K562 (cell line): ENCODE measurements around the gene TTC38. TPM values are rescaled to one million over a fixed set of nuclear protein-coding genes. Genes with fewer than 3 reads are reported as not detected.

Experiments used
- CREB1 ChIP-seq, 2 experiments: sonication (generic) in 1 of 2; formaldehyde crosslinking in 1 of 2; IDR thresholded peaks; 2 replicates each; pipeline versions ENCODE4 v1.6.1 to v1.8.0; 2012 to 2022; ENCODE audit warnings: inconsistent platforms in 1 of 2, mild to moderate bottlenecking in 1 of 2, missing genetic modification reagents in 1 of 2, moderate library complexity in 1 of 2
- MECOM ChIP-seq: fragments of 250-450 bp; sonication (Bioruptor Pico); IDR thresholded peaks from 2 replicates; pipeline ENCODE4 v1.8.0; 2022; ENCODE audit warnings: inconsistent platforms
- MEF2A ChIP-seq: IDR thresholded peaks from 2 replicates; pipeline ENCODE4 v1.6.1; 2011; ENCODE audit warnings: low read depth, mild to moderate bottlenecking, low read length, moderate library complexity; ENCODE audit not compliant: control insufficient read depth
- NFIC ChIP-seq: fragments of 450-650 bp; IDR thresholded peaks from 2 replicates; pipeline ENCODE4 v1.6.1; 2017; ENCODE audit warnings: mild to moderate bottlenecking, inconsistent platforms
- NRF1 ChIP-seq, 2 experiments: fragments of 450-650 bp; IDR thresholded peaks in 1 of 2; conservative IDR thresholded peaks in 1 of 2; 2 replicates each; pipeline ENCODE4 v1.6.1; 2014; ENCODE audit warnings: mild to moderate bottlenecking in 2 of 2
- PCBP2 ChIP-seq: fragments of 200-400 bp; formaldehyde crosslinking; IDR thresholded peaks from 2 replicates; pipeline ENCODE4 v1.6.1; 2018; ENCODE audit warnings: low read length, low read depth, mild to moderate bottlenecking, moderate library complexity; ENCODE audit not compliant: poor library complexity, severe bottlenecking
- POLR2B ChIP-seq: fragments of 450-650 bp; IDR thresholded peaks from 2 replicates; pipeline ENCODE4 v1.6.1; 2018; ENCODE audit warnings: low read depth; ENCODE audit not compliant: partially characterized antibody
- SRSF9 ChIP-seq: fragments of 200-400 bp; formaldehyde crosslinking; IDR thresholded peaks from 2 replicates; pipeline ENCODE4 v1.6.1; 2017; ENCODE audit warnings: low read depth, low read length, borderline replicate concordance
- TRIM24 ChIP-seq, 2 experiments: fragments of 450-650 bp; IDR thresholded peaks; 2 replicates each; pipeline ENCODE4 v1.6.1; 2016
- ZC3H4 ChIP-seq: sonication (generic); formaldehyde crosslinking; IDR thresholded peaks from 2 replicates; pipeline ENCODE4 v1.9.0; 2021; ENCODE audit warnings: missing genetic modification reagents, borderline replicate concordance
- ZNF766 ChIP-seq: fragments of 200-800 bp; sonication (Bioruptor generic); conservative IDR thresholded peaks from 2 replicates; pipeline ENCODE4 v1.6.1; 2016; ENCODE audit warnings: missing genetic modification characterization, missing compliant biosample characterization
- polyA plus RNA-seq, 8 experiments: library from polyadenylated mRNA; depleted of rRNA in 4 of 8; stranded (reverse) in 5 of 8; unstranded in 3 of 8; fragments of >200 nt; fragmentation: Nextera tagmentation in 2 of 8; fragmentation: Illumina TruSeq in 1 of 8; extraction: Ambion mirVana in 2 of 8; extraction: Trizol in 1 of 8; gene quantifications; 2 replicates each; pipeline versions ENCODE4 v1.2.1 to v1.2.3, GENCODE V29; 2011 to 2014; ENCODE audit warnings: inconsistent platforms in 1 of 8, missing spikeins in 1 of 8
- total RNA-seq, 7 experiments: library from RNA; depleted of rRNA in 6 of 7; stranded (reverse); fragments of >200 nt in 6 of 7; fragmentation: Illumina TruSeq in 2 of 7; extraction: Trizol in 2 of 7; gene quantifications; 2 replicates each; pipeline versions ENCODE4 v1.2.1 to v1.2.3, GENCODE V29; 2011 to 2021; ENCODE audit warnings: low replicate concordance in 1 of 7
- TF ChIP-seq, protein P1 (sequence below): IDR thresholded peaks from 2 replicates; pipeline ENCODE4 v1.6.1; 2012; ENCODE audit warnings: low read depth, low read length, improper control_type of control experiment, borderline replicate concordance
- TF ChIP-seq, protein P2 (sequence below): fragments of 250-450 bp; sonication (Bioruptor Pico); IDR thresholded peaks from 2 replicates; pipeline ENCODE4 v1.9.0; 2021; ENCODE audit warnings: mild to moderate bottlenecking, inconsistent platforms
- TF ChIP-seq, protein P3 (sequence below): fragments of 250-450 bp; sonication (Bioruptor Pico); IDR thresholded peaks from 2 replicates; pipeline ENCODE4 v1.4.0; 2020

Gene TTC38
- total and polyA plus RNA-seq, 9 of the 15 experiments (the other 6 are each of a cell fraction or from before 2014, with no cell fraction given), result 0.84 to 28.4 (median 18.1) TPM

DNA sequence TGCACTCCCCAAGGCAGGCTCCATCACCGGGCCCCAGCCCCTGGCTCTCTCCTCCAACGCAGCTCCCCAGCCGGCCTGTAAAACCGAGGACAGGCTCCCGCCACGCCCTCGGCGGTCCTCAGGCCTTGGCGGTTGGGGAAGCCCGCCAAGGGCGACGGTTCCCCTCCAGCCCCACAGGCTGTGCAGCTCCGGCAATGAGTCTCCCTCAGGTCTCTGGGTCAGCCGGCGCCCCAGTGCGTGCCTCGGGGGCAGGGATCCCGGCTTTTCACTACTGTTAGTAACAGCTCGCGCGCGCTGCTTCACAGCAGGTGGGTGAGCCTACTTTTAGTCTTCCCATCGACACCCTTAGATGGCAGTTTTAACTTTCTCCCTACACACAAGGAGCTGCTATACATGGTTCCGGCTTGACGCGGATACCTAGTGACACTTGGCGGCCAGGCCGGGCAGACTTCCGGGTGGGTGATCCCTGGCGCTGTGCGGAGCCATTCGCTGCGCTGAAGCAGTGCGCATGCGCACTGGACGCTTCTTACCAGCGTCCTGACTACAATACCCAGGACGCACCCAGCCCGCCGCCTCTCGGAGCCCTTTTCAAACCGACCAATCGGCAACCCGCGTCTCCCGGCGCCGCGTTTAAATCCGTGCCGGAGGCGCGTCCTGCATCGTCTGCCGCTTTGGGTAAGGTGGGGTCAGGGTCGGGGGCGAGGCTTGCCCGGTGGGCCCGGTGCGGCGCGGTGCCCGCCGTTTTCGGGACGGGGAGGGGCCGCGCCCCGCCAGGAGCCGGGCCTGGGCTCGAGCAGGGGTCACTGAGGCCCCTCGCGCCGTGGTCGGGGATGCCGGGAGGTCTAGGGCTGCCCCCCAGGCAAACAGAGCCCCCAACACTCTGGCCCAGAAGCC is 28.7 kb downstream of the TTC38 start, which contains the start of gene GTSE1 (continued):
- TF ChIP-seq PCBP2, result no peak
- no peak for TF ChIP-seq MECOM (CRISPR knock-in tag)
- TF ChIP-seq, protein P1, sequence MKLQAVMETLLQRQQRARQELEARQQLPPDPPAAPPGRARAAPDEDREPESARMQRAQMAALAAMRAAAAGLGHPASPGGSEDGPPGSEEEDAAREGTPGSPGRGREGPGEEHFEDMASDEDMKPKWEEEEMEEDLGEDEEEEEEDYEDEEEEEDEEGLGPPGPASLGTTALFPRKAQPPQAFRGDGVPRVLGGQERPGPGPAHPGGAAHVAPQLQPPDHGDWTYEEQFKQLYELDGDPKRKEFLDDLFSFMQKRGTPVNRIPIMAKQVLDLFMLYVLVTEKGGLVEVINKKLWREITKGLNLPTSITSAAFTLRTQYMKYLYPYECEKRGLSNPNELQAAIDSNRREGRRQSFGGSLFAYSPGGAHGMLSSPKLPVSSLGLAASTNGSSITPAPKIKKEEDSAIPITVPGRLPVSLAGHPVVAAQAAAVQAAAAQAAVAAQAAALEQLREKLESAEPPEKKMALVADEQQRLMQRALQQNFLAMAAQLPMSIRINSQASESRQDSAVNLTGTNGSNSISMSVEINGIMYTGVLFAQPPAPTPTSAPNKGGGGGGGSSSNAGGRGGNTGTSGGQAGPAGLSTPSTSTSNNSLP, result no peak
- peak; percentile 98 to 99 for TF ChIP-seq NRF1 (conservative IDR thresholded peaks at IDR 0.05 in 1 of 2, IDR thresholded peaks at IDR 0.05 in 1 of 2)
- peak; percentile 78 for TF ChIP-seq POLR2B
- TF ChIP-seq, protein P2, sequence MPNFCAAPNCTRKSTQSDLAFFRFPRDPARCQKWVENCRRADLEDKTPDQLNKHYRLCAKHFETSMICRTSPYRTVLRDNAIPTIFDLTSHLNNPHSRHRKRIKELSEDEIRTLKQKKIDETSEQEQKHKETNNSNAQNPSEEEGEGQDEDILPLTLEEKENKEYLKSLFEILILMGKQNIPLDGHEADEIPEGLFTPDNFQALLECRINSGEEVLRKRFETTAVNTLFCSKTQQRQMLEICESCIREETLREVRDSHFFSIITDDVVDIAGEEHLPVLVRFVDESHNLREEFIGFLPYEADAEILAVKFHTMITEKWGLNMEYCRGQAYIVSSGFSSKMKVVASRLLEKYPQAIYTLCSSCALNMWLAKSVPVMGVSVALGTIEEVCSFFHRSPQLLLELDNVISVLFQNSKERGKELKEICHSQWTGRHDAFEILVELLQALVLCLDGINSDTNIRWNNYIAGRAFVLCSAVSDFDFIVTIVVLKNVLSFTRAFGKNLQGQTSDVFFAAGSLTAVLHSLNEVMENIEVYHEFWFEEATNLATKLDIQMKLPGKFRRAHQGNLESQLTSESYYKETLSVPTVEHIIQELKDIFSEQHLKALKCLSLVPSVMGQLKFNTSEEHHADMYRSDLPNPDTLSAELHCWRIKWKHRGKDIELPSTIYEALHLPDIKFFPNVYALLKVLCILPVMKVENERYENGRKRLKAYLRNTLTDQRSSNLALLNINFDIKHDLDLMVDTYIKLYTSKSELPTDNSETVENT (CRISPR knock-in tag), result 0 out of 2 replicates have a peak, but pooled peaks have one; percentile 33
- TF ChIP-seq ZNF766 (CRISPR knock-in tag), result no peak
- no peak for TF ChIP-seq SRSF9
- TF ChIP-seq CREB1 (IDR thresholded peaks at IDR 0.05), result peak; percentile 62; the same call in 1 of the 2 replicates
- no peak for TF ChIP-seq CREB1 (CRISPR knock-in tag; IDR thresholded peaks at IDR 0.05)
- no peak for TF ChIP-seq MEF2A
- TF ChIP-seq, protein P3, sequence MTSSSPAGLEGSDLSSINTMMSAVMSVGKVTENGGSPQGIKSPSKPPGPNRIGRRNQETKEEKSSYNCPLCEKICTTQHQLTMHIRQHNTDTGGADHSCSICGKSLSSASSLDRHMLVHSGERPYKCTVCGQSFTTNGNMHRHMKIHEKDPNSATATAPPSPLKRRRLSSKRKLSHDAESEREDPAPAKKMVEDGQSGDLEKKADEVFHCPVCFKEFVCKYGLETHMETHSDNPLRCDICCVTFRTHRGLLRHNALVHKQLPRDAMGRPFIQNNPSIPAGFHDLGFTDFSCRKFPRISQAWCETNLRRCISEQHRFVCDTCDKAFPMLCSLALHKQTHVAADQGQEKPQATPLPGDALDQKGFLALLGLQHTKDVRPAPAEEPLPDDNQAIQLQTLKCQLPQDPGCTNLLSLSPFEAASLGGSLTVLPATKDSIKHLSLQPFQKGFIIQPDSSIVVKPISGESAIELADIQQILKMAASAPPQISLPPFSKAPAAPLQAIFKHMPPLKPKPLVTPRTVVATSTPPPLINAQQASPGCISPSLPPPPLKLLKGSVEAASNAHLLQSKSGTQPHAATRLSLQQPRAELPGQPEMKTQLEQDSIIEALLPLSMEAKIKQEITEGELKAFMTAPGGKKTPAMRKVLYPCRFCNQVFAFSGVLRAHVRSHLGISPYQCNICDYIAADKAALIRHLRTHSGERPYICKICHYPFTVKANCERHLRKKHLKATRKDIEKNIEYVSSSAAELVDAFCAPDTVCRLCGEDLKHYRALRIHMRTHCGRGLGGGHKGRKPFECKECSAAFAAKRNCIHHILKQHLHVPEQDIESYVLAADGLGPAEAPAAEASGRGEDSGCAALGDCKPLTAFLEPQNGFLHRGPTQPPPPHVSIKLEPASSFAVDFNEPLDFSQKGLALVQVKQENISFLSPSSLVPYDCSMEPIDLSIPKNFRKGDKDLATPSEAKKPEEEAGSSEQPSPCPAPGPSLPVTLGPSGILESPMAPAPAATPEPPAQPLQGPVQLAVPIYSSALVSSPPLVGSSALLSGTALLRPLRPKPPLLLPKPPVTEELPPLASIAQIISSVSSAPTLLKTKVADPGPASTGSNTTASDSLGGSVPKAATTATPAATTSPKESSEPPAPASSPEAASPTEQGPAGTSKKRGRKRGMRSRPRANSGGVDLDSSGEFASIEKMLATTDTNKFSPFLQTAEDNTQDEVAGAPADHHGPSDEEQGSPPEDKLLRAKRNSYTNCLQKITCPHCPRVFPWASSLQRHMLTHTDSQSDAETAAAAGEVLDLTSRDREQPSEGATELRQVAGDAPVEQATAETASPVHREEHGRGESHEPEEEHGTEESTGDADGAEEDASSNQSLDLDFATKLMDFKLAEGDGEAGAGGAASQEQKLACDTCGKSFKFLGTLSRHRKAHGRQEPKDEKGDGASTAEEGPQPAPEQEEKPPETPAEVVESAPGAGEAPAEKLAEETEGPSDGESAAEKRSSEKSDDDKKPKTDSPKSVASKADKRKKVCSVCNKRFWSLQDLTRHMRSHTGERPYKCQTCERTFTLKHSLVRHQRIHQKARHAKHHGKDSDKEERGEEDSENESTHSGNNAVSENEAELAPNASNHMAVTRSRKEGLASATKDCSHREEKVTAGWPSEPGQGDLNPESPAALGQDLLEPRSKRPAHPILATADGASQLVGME, result no peak
- no peak for TF ChIP-seq ZC3H4 (CRISPR knock-in tag)
- TF ChIP-seq NFIC, result peak; percentile 12; the same call in 1 of the 2 replicates
- TF ChIP-seq TRIM24 (IDR thresholded peaks at IDR 0.05), result 0 out of 4 replicates have a peak, but pooled peaks of 1 of the 2 experiments have one; percentile 13
